Fibroblast of the aortic adventitia (primary cell): Measurements from ENCODE around the gene MUC16. TPM values are rescaled to one million over a fixed set of nuclear protein-coding genes. Genes with fewer than 3 reads are reported as not detected.

ENCODE experiments used
- DNase-seq: peaks from one replicate; pipeline ENCODE4 v3.0.0-alpha.2; 2010; ENCODE audit warnings: low read depth
- H3K4me3 ChIP-seq: 2 replicates; pipeline ENCODE4 v1.5.1; 2011; ENCODE audit warnings: low read depth, mild to moderate bottlenecking, control low read depth, low read length, moderate library complexity
- CTCF ChIP-seq: IDR thresholded peaks from 2 replicates; pipeline ENCODE4 v1.5.1; 2011; ENCODE audit warnings: mild to moderate bottlenecking, low read length, control low read depth, inconsistent platforms; ENCODE audit not compliant: insufficient read depth
- total RNA-seq: library from RNA; depleted of rRNA; stranded (reverse); fragments of >200 nt; gene quantifications from 2 replicates; pipeline ENCODE4 v1.2.3, GENCODE V29; 2012; ENCODE audit warnings: low replicate concordance

Gene MUC16
- total RNA-seq, 1 donor, result not detected

GRCh38 chr19:9010693-9011092 is 484 bp upstream of the MUC16 start:
- DNase-seq, result no peak
- no peak overlapping the region for H3K4me3 ChIP-seq
- TF ChIP-seq CTCF, result no peak

- no peak for DNase-seq
- no peak overlapping the region for H3K4me3 ChIP-seq
- no peak for TF ChIP-seq CTCF
Measured at GRCh38 chr19:9009431-9009830, 778 bp downstream of the MUC16 start.

- no peak overlapping the region for H3K4me3 ChIP-seq
- TF ChIP-seq CTCF, result no peak
- DNase-seq, result no peak
Measured at GRCh38 chr19:9008667-9009066, 1.5 kb downstream of the MUC16 start.

GRCh38 chr19:9000933-9001332 is 9.3 kb downstream of the MUC16 start:
- no peak for DNase-seq
- no peak for TF ChIP-seq CTCF
- no peak overlapping the region for H3K4me3 ChIP-seq

GRCh38 chr19:8988204-8988603 is 22.0 kb downstream of the MUC16 start:
- no peak for DNase-seq
- no peak overlapping the region for H3K4me3 ChIP-seq
- no peak for TF ChIP-seq CTCF

GRCh38 chr19:8986296-8986695 is 23.9 kb downstream of the MUC16 start:
- no peak for TF ChIP-seq CTCF
- DNase-seq, result no peak
- H3K4me3 ChIP-seq, result no peak overlapping the region

- no peak for DNase-seq
- TF ChIP-seq CTCF, result no peak
- H3K4me3 ChIP-seq, result no peak overlapping the region
Measured at GRCh38 chr19:8973501-8974091, 36.6 kb downstream of the MUC16 start.
